ENCODE data around the gene MME.
"Not testable (repeated sequence)": the region's sequence is repeated elsewhere in the genome, so short reads cannot be mapped to it uniquely, and the experiment has no call there.

MME gene

DNA sequence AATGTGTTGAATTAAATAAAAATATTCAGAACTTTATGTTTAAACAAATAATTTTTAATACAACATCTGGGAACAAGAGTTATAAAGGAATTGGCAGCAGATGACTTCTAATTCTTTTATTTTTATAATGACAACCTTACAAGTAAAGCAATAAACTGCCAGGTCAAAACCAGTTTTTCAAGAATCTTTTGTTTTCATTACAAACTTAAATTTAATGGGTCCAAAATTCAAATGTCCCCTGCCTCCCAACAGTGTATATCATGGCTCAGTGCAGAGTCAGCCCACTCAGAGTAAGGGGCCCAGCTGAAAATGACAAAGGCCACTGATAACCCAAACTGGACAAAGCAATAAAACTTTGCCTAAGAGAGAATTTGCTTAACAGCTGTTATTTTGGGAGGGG, 131.8 kb downstream of the MME start:
- no peaks in the 10 kb centered on the region for H3K4me1 ChIP-seq (ENCODE audit: control insufficient read depth, insufficient read depth, low read length)
- no peak overlapping the region for H3K9ac ChIP-seq (ENCODE audit: low read length in 2 of 2)
- H3K36me3 ChIP-seq (ENCODE audit: control insufficient read depth in 2 of 2, insufficient read depth in 2 of 2, low read length in 2 of 2): no peaks in the 10 kb centered on the region
- no peaks in the 10 kb centered on the region for H3K27me3 ChIP-seq (ENCODE audit: control insufficient read depth in 1 of 2, insufficient read depth in 2 of 2, low read length in 2 of 2)
- no peaks in the 10 kb centered on the region for H3K9me3 ChIP-seq (ENCODE audit: control insufficient read depth in 2 of 2, low read length in 2 of 2)
- H3K4me3 ChIP-seq (ENCODE audit: low read length in 2 of 2): no peak overlapping the region
- no peak overlapping the region for H3K27ac ChIP-seq (ENCODE audit: low read length)

DNA sequence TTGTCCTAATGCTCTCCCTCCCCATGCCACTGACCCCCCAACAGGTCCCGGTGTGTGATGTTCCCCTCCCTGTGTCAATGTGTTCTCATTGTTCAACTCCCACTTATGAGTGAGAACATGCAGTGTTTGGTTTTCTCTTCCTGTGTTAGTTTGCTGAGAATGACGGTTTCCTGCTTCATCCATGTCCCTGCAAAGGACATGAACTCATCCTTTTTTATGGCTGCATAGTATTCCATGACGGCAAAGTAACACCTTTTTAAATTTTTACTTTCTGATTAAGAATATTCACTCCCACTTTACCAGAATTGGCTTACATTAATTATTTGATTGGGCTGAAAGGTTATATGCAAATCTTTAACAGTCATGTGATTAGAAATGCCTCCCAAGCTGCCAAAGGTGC, 135.9 kb downstream of the MME start:
- not testable (repeated sequence) for H3K4me3 ChIP-seq (ENCODE audit: low read length in 2 of 2); H3K27me3 ChIP-seq (ENCODE audit: control insufficient read depth in 1 of 2, insufficient read depth in 2 of 2, low read length in 2 of 2); H3K27ac ChIP-seq (ENCODE audit: low read length); H3K9me3 ChIP-seq (ENCODE audit: control insufficient read depth in 2 of 2, low read length in 2 of 2); H3K9ac ChIP-seq (ENCODE audit: low read length in 2 of 2); H3K36me3 ChIP-seq (ENCODE audit: control insufficient read depth in 2 of 2, insufficient read depth in 2 of 2, low read length in 2 of 2); H3K4me1 ChIP-seq (ENCODE audit: control insufficient read depth, insufficient read depth, low read length)

DNA sequence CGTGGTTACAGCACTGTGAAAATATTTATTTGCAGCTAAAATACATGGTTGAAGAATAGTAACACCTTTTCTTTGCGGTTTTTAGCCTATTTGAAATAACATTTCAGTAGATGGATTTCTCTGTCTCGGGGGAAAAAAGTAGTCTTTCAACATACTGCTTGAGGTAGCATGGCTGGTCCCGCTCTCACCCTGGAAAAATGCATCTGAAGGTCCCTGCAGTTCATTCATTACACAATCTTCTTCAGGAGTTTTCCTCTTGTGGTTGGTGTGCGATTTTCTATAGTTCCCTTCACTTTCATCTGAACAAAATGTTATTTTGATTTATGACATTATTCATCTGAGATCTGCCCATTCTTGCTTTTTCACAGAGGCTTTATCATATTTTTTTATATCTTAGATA, 137.5 kb downstream of the MME start:
- Histone ChIP-seq H3K9ac (ENCODE audit: low read length in 2 of 2) (no peak overlapping the region), H3K27ac (ENCODE audit: low read length) (no peak overlapping the region), H3K27me3 (ENCODE audit: control insufficient read depth in 1 of 2, insufficient read depth in 2 of 2, low read length in 2 of 2) (no peaks in the 10 kb centered on the region), H3K36me3 (ENCODE audit: control insufficient read depth in 2 of 2, insufficient read depth in 2 of 2, low read length in 2 of 2) (no peaks in the 10 kb centered on the region), H3K9me3 (ENCODE audit: control insufficient read depth in 2 of 2, low read length in 2 of 2) (no peaks in the 10 kb centered on the region), H3K4me3 (ENCODE audit: low read length in 2 of 2) (no peak overlapping the region), H3K4me1 (ENCODE audit: control insufficient read depth, insufficient read depth, low read length) (no peaks in the 10 kb centered on the region)

DNA sequence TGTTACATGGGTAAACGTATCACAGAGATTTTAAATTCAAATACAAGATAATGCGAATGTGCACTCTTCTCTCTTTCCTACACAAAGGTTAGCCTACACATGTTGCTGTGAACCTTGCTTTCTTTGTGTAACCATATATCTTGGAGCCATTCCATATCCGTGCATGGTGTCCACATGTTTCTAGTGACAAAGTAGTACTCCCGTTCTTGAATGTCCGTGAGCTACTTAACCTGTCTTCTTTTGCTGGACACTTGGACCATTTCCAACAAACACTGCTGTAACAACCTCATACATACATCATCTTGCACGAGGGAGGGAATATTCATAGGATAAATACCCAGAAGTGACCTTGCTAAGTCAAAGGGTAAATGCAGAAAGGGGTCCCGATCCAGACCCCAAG, 138.3 kb downstream of the MME start:
- Histone ChIP-seq H3K9ac (ENCODE audit: low read length in 2 of 2) (no peak overlapping the region), H3K4me3 (ENCODE audit: low read length in 2 of 2) (no peak overlapping the region), H3K27ac (ENCODE audit: low read length) (no peak overlapping the region), H3K4me1 (ENCODE audit: control insufficient read depth, insufficient read depth, low read length) (no peaks in the 10 kb centered on the region), H3K27me3 (ENCODE audit: control insufficient read depth in 1 of 2, insufficient read depth in 2 of 2, low read length in 2 of 2) (no peaks in the 10 kb centered on the region), H3K36me3 (ENCODE audit: control insufficient read depth in 2 of 2, insufficient read depth in 2 of 2, low read length in 2 of 2) (no peaks in the 10 kb centered on the region), H3K9me3 (ENCODE audit: control insufficient read depth in 2 of 2, low read length in 2 of 2) (no peaks in the 10 kb centered on the region)

DNA sequence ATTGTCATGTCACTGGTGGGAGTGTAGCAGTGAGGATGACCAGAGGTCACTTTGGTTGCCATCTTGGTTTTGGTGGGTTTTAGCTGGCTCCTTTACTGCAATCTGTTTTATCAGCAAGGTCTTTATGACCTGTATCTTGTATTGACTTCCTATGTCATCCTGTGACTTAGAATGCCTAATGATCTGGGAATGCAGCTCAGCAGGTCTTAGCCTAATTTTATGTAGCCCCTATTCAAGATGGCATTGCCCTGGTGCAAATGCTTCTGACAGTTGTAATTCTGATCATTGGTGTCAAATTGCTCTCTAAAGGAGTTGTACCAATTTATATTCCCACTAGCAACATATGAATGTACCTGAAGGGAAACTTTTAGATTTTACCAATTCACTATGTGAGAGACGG, 139.0 kb downstream of the MME start:
- Histone ChIP-seq H3K27me3 (ENCODE audit: control insufficient read depth in 1 of 2, insufficient read depth in 2 of 2, low read length in 2 of 2) (no peaks in the 10 kb centered on the region), H3K27ac (ENCODE audit: low read length) (no peak overlapping the region), H3K4me3 (ENCODE audit: low read length in 2 of 2) (no peak overlapping the region), H3K36me3 (ENCODE audit: control insufficient read depth in 2 of 2, insufficient read depth in 2 of 2, low read length in 2 of 2) (no peaks in the 10 kb centered on the region), H3K9me3 (ENCODE audit: control insufficient read depth in 2 of 2, low read length in 2 of 2) (no peaks in the 10 kb centered on the region), H3K4me1 (ENCODE audit: control insufficient read depth, insufficient read depth, low read length) (no peaks in the 10 kb centered on the region), H3K9ac (ENCODE audit: low read length in 2 of 2) (no peak overlapping the region)

DNA sequence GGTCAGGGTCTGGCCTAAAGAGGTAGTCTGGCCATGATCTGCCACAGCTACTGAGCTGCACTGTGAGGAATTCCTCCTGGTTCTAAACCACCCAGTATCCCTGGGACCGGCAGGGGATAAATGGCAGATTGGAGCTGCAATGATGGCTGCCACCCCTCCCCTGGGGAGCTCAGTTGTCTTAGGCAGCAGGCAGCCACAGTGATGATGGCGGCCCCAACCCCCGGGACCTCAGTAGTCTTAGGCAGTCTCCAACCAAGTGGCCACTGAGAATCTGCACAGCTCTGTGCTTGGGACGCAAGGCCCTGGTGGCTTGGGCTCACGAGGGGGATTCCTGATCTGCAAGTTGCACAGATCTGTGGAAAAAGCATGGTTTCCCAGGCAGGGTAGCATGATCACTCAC, 145.3 kb downstream of the MME start:
- Histone ChIP-seq H3K9ac (ENCODE audit: low read length in 2 of 2) (no peak overlapping the region), H3K9me3 (ENCODE audit: control insufficient read depth in 2 of 2, low read length in 2 of 2) (no peaks in the 10 kb centered on the region), H3K27ac (ENCODE audit: low read length) (no peak overlapping the region), H3K4me1 (ENCODE audit: control insufficient read depth, insufficient read depth, low read length) (no peaks in the 10 kb centered on the region), H3K36me3 (ENCODE audit: control insufficient read depth in 2 of 2, insufficient read depth in 2 of 2, low read length in 2 of 2) (no peaks in the 10 kb centered on the region), H3K4me3 (ENCODE audit: low read length in 2 of 2) (no peak overlapping the region), H3K27me3 (ENCODE audit: control insufficient read depth in 1 of 2, insufficient read depth in 2 of 2, low read length in 2 of 2) (no peaks in the 10 kb centered on the region)

DNA sequence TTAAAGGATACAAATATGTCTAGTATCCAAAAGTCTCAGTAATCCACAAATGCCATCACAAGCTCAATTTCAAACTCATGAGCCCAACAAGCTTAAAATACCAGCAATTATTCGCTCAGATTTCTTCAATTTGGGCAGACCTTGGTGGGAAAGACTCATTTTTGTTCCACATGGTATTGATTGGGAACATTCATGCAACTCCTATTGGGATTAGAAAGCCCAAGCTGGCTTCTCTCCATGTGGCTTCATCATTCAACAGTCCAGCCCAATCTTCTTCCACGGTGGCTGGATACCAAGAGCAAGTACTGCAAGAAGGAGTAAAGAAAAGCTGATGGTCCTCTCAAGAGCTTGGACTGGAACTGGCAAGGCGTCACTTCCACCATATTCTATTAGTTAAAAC, 147.0 kb downstream of the MME start:
- H3K9me3 ChIP-seq (ENCODE audit: control insufficient read depth in 2 of 2, low read length in 2 of 2): no peaks in the 10 kb centered on the region
- no peaks in the 10 kb centered on the region for H3K4me1 ChIP-seq (ENCODE audit: control insufficient read depth, insufficient read depth, low read length)
- no peak overlapping the region for H3K4me3 ChIP-seq (ENCODE audit: low read length in 2 of 2)
- no peak overlapping the region for H3K27ac ChIP-seq (ENCODE audit: low read length)
- no peak overlapping the region for H3K9ac ChIP-seq (ENCODE audit: low read length in 2 of 2)
- no peaks in the 10 kb centered on the region for H3K27me3 ChIP-seq (ENCODE audit: control insufficient read depth in 1 of 2, insufficient read depth in 2 of 2, low read length in 2 of 2)
- H3K36me3 ChIP-seq (ENCODE audit: control insufficient read depth in 2 of 2, insufficient read depth in 2 of 2, low read length in 2 of 2): no peaks in the 10 kb centered on the region

DNA sequence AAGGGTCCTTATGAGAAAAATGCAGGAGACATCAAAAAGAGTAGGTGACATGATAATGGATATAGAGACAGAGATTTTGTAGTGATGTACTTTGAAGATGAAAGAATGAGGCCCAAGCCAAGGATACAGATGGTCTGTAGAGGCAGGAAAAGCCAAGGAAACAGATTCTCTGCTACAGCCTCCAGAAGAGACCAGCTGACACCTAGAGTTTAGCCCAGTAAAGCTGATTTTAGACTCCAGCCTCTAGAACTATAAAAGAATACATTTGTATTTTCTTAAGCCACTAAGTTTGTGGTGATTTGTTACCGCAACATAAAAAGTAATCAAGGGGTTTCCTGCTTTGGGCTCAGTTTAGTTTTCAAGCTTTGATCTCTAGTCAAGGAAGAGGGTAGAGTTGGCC, 148.6 kb downstream of the MME start:
- no peak overlapping the region for H3K27ac ChIP-seq (ENCODE audit: low read length)
- H3K27me3 ChIP-seq (ENCODE audit: control insufficient read depth in 1 of 2, insufficient read depth in 2 of 2, low read length in 2 of 2): no peaks in the 10 kb centered on the region
- H3K36me3 ChIP-seq (ENCODE audit: control insufficient read depth in 2 of 2, insufficient read depth in 2 of 2, low read length in 2 of 2): no peaks in the 10 kb centered on the region
- H3K9me3 ChIP-seq (ENCODE audit: control insufficient read depth in 2 of 2, low read length in 2 of 2): no peaks in the 10 kb centered on the region
- H3K4me3 ChIP-seq (ENCODE audit: low read length in 2 of 2): no peak overlapping the region
- no peak overlapping the region for H3K9ac ChIP-seq (ENCODE audit: low read length in 2 of 2)
- H3K4me1 ChIP-seq (ENCODE audit: control insufficient read depth, insufficient read depth, low read length): peaks cover 4% of the 10 kb centered on the region

DNA sequence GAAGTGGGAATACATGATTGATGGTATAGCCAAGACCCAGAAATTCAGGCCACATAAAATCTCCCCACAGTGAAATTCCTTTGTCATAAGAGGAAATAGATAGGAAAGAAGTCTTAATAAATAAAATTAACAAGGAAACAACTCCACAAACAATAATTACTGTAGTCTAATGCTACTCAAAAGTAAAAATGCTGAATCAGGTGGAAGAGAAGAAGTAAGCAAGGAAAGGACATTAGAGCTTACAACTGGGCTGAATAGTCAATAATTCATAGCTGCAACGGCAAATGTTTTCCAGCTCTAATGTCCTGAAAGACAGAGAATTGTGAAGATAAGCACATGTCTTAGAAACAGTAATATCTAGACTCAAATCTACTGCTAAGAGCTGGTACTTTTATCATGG, 149.0 kb downstream of the MME start:
- Histone ChIP-seq H3K27me3 (ENCODE audit: control insufficient read depth in 1 of 2, insufficient read depth in 2 of 2, low read length in 2 of 2) (no peaks in the 10 kb centered on the region), H3K4me1 (ENCODE audit: control insufficient read depth, insufficient read depth, low read length) (peaks cover 4% of the 10 kb centered on the region), H3K36me3 (ENCODE audit: control insufficient read depth in 2 of 2, insufficient read depth in 2 of 2, low read length in 2 of 2) (no peaks in the 10 kb centered on the region)

DNA sequence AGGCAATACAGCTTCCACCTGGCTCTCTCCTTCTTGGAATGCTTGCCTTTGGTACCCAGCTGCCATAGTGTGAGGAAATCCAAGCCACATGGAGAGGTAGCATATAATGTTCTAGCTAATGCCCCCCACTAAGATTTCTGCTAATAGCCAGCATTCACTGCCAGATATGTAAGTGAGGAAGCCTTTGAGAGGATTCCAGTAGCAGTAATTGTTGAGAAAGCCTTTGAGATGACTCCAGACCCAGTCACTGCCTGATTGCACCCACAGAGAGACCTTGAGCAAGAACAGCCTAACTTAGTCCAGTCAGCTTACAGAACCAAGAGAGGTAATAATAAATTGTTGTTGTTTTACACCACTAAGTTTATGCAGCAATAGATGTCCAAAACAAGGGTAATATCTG, 150.3 kb downstream of the MME start:
- no peaks in the 10 kb centered on the region for H3K36me3 ChIP-seq (ENCODE audit: control insufficient read depth in 2 of 2, insufficient read depth in 2 of 2, low read length in 2 of 2)
- no peaks in the 10 kb centered on the region for H3K27me3 ChIP-seq (ENCODE audit: control insufficient read depth in 1 of 2, insufficient read depth in 2 of 2, low read length in 2 of 2)
- H3K27ac ChIP-seq (ENCODE audit: low read length): no peak overlapping the region
- peaks cover 4% of the 10 kb centered on the region for H3K4me1 ChIP-seq (ENCODE audit: control insufficient read depth, insufficient read depth, low read length)
- H3K9ac ChIP-seq (ENCODE audit: low read length in 2 of 2): no peak overlapping the region
- no peaks in the 10 kb centered on the region for H3K9me3 ChIP-seq (ENCODE audit: control insufficient read depth in 2 of 2, low read length in 2 of 2)
- no peak overlapping the region for H3K4me3 ChIP-seq (ENCODE audit: low read length in 2 of 2)

More for the DNA sequence above, 149.0 kb downstream of the MME start:
- H3K9ac ChIP-seq (ENCODE audit: low read length in 2 of 2): no peak overlapping the region
- no peak overlapping the region for H3K4me3 ChIP-seq (ENCODE audit: low read length in 2 of 2)
- H3K9me3 ChIP-seq (ENCODE audit: control insufficient read depth in 2 of 2, low read length in 2 of 2): no peaks in the 10 kb centered on the region
- no peak overlapping the region for H3K27ac ChIP-seq (ENCODE audit: low read length)

DNA sequence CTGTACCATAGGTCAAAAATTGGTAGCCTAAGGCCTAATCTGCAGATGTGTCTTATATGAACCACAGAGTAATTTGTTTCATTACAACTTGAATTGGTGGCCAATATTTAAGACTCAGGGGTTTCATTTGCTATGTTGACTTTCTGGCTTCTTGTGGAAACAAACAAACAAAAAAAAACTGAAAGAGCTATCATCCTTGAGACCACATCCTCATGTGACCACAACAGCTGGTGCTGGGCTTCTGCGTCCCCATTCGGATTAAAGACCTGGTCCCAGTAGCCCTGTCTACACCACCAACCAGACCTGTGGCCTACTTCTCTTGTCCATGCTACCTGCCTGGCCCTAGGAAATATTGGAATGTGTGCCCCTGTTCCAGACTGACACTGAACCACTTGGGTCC, 151.7 kb downstream of the MME start:
- no peaks in the 10 kb centered on the region for H3K27me3 ChIP-seq (ENCODE audit: control insufficient read depth in 1 of 2, insufficient read depth in 2 of 2, low read length in 2 of 2)
- peaks cover 4% of the 10 kb centered on the region for H3K4me1 ChIP-seq (ENCODE audit: control insufficient read depth, insufficient read depth, low read length)
- H3K9me3 ChIP-seq (ENCODE audit: control insufficient read depth in 2 of 2, low read length in 2 of 2): no peaks in the 10 kb centered on the region
- no peaks in the 10 kb centered on the region for H3K36me3 ChIP-seq (ENCODE audit: control insufficient read depth in 2 of 2, insufficient read depth in 2 of 2, low read length in 2 of 2)
- H3K9ac ChIP-seq (ENCODE audit: low read length in 2 of 2): no peak overlapping the region
- H3K4me3 ChIP-seq (ENCODE audit: low read length in 2 of 2): no peak overlapping the region
- no peak overlapping the region for H3K27ac ChIP-seq (ENCODE audit: low read length)

DNA sequence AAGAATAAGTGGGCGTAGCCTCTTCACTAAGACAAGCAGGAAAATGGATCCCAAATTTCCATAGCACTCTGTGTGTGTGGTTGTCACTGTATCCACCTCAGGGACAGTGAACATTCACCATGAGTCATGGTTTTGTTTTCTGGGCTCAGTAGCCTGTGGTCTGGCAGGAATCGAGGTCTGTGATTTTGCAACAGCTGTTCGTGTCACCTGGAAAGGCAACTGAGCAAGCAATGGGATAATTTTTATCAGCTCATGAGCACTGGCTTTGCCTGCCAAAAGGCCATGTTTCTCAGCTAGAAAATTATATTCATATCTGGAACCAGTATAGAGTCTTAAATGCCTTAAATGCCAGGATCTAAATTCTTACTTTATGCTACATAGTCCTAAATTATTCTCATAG, 152.5 kb downstream of the MME start:
- no peaks in the 10 kb centered on the region for H3K9me3 ChIP-seq (ENCODE audit: control insufficient read depth in 2 of 2, low read length in 2 of 2)
- no peak overlapping the region for H3K4me3 ChIP-seq (ENCODE audit: low read length in 2 of 2)
- no peaks in the 10 kb centered on the region for H3K36me3 ChIP-seq (ENCODE audit: control insufficient read depth in 2 of 2, insufficient read depth in 2 of 2, low read length in 2 of 2)
- no peak overlapping the region for H3K9ac ChIP-seq (ENCODE audit: low read length in 2 of 2)
- peaks cover 4% of the 10 kb centered on the region for H3K4me1 ChIP-seq (ENCODE audit: control insufficient read depth, insufficient read depth, low read length)
- H3K27ac ChIP-seq (ENCODE audit: low read length): peak overlapping the region; percentile 26
- no peaks in the 10 kb centered on the region for H3K27me3 ChIP-seq (ENCODE audit: control insufficient read depth in 1 of 2, insufficient read depth in 2 of 2, low read length in 2 of 2)

Data from stomach smooth muscle (tissue), 2 donors.